ENCODE results near the gene MAP3K1.

DNA sequence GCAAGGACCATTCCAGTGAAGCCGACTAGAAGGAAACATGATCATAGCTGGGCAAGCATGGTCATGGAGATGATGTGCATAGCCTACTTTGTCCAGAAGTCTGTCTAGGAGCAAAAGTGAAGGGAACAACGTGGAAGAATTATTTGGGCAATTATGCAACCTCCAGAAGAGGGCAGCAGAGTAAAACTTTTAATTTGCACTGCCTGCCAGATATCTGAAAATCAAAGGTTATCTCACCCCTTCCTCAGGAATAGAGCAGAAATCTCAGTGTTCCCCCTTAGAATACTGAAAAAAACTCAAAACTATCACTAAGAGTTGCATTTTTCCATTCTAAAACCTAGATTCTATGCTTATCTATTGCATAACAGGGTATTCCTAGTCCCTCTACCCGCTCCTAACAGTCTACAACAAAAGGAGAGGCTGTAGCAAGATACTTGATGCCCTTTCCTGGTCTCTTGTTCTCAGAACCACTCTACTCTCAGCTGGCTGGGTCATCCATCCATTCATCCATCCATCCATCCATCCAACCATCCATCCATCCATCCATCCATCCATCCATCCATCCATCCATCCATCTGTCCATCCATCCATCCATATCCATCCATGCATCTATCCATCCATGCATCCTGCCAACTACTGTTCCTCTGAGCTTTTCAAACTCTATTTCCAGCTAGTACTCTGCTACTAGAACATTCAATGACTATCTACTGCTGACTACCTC is 85.7 kb downstream of the MAP3K1 start:
- TF ChIP-seq SIN3A (IDR thresholded peaks at IDR 0.05; ENCODE audit: borderline replicate concordance, insufficient read depth, low read length), result no peak
- TF ChIP-seq POLR2AphosphoS5 (IDR thresholded peaks at IDR 0.05; ENCODE audit: low read depth, low read length), result no peak
- no peak for TF ChIP-seq TAF1 (IDR thresholded peaks at IDR 0.05; ENCODE audit: borderline replicate concordance, insufficient read depth, low read length)
- TF ChIP-seq, protein P1, sequence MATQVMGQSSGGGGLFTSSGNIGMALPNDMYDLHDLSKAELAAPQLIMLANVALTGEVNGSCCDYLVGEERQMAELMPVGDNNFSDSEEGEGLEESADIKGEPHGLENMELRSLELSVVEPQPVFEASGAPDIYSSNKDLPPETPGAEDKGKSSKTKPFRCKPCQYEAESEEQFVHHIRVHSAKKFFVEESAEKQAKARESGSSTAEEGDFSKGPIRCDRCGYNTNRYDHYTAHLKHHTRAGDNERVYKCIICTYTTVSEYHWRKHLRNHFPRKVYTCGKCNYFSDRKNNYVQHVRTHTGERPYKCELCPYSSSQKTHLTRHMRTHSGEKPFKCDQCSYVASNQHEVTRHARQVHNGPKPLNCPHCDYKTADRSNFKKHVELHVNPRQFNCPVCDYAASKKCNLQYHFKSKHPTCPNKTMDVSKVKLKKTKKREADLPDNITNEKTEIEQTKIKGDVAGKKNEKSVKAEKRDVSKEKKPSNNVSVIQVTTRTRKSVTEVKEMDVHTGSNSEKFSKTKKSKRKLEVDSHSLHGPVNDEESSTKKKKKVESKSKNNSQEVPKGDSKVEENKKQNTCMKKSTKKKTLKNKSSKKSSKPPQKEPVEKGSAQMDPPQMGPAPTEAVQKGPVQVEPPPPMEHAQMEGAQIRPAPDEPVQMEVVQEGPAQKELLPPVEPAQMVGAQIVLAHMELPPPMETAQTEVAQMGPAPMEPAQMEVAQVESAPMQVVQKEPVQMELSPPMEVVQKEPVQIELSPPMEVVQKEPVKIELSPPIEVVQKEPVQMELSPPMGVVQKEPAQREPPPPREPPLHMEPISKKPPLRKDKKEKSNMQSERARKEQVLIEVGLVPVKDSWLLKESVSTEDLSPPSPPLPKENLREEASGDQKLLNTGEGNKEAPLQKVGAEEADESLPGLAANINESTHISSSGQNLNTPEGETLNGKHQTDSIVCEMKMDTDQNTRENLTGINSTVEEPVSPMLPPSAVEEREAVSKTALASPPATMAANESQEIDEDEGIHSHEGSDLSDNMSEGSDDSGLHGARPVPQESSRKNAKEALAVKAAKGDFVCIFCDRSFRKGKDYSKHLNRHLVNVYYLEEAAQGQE (IDR thresholded peaks at IDR 0.05; ENCODE audit: insufficient read depth in 1 of 2, low read depth in 2 of 2, low read length in 2 of 2), result no peak

Data from PFSK-1 (cell line).